Activated CD4-positive, alpha-beta T cell treated with anti-CD3 and anti-CD28 coated beads, Interleukin-2, amount 50 U/mL, for 4 hours (primary cell): ENCODE results near the gene CHRNA7.
"Not testable (repeated sequence)": the region's sequence is repeated elsewhere in the genome, so short reads cannot be mapped to it uniquely, and the experiment has no call there.

Experiments
- DNase-seq, 2 experiments: peaks; one replicate each; pipeline ENCODE4 v3.0.0-alpha.2; 2020

The CHRNA7 gene

GRCh38 chr15:32209081-32209480 is 178.8 kb downstream of the CHRNA7 start:
- not testable (repeated sequence) for DNase-seq

- DNase-seq: no peak
These were observed 188.4 kb downstream of the CHRNA7 start for GRCh38 chr15:32218666-32219065.
